Testis (tissue), 3 donors: ENCODE results near the gene TMTC4. TPM values are rescaled to one million over a fixed set of nuclear protein-coding genes. Genes with fewer than 3 reads are reported as not detected.
"Not testable (repeated sequence)": the region's sequence is repeated elsewhere in the genome, so short reads cannot be mapped to it uniquely, and the experiment has no call there.

Source experiments
- DNase-seq: peaks from one replicate; pipeline ENCODE4 v3.0.0-alpha.2; 2019
- H3K27ac ChIP-seq, 2 donors: fragments of 200-600 bp; sonication (generic); one replicate each; pipeline ENCODE4 v1.5.1; 2019
- H3K27me3 ChIP-seq: fragments of 200-600 bp; sonication (generic); one replicate; pipeline ENCODE4 v1.5.1; 2019
- H3K36me3 ChIP-seq: fragments of 200-600 bp; sonication (generic); one replicate; pipeline ENCODE4 v1.5.1; 2017; ENCODE audit warnings: low read depth; ENCODE audit errors: missing control alignments
- H3K4me1 ChIP-seq: fragments of 200-600 bp; sonication (generic); one replicate; pipeline ENCODE4 v1.5.1; 2019
- H3K4me3 ChIP-seq, 2 donors: fragments of 200-600 bp; sonication (generic); one replicate each; pipeline ENCODE4 v1.5.1; 2017 to 2019
- H3K9me3 ChIP-seq: fragments of 200-600 bp; sonication (generic); one replicate; pipeline ENCODE4 v1.5.1; 2017
- POLR2A ChIP-seq: fragments of 450-650 bp; IDR thresholded peaks from one replicate; pipeline ENCODE4 v1.6.1; 2017; ENCODE audit warnings: antibody characterized with exemption, mild to moderate bottlenecking, moderate library complexity
- WGBS, 2 donors: methylation state at CpG; one replicate each; pipeline ENCODE4 v1.1.5; 2018; 5-methylcytosine and 5-hydroxymethylcytosine counted together
- intact Hi-C: fragments of 100-400 bp; cut with DNase I; formaldehyde crosslinking; loops from one replicate; pipeline ENCODE4 v1.15.1; 2023; ENCODE audit warnings: low total_unique reads
- polyA plus RNA-seq: library from polyadenylated mRNA; stranded (reverse); fragments of 350-450 nt; fragmentation: Illumina TruSeq; extraction: RNeasy Lipid Tissue Mini Kit (QIAGEN cat#74804); gene quantifications from one replicate; pipeline ENCODE4 v1.2.3, GENCODE V29; 2014; ENCODE audit warnings: low read depth, low replicate concordance; ENCODE audit not compliant: insufficient read depth
- total RNA-seq, 2 donors: library from RNA; depleted of rRNA; stranded (reverse); fragments of >200 nt; gene quantifications; one replicate each; pipeline ENCODE4 v1.2.3, GENCODE V29; 2016
- TF ChIP-seq, protein P1 (sequence below), 3 experiments: fragments of 450-650 bp in 2 of 3; fragments of 200-600 bp in 1 of 3; sonication (generic) in 1 of 3; IDR thresholded peaks; one replicate each; pipeline ENCODE4 v1.5.1; 2016 to 2019; ENCODE audit warnings: antibody characterized with exemption in 3 of 3, mild to moderate bottlenecking in 2 of 3, moderate library complexity in 1 of 3

The TMTC4 gene
- total and polyA plus RNA-seq, 3 donors from 2014 or later: 27.5 to 35.1 (median 28.2) TPM

- DNase-seq: no peak
- H3K27ac ChIP-seq: no peak overlapping the region
- intact Hi-C loops: no loop called here
- no peaks in the 10 kb centered on the region for H3K4me1 ChIP-seq
- TF ChIP-seq, protein P1, sequence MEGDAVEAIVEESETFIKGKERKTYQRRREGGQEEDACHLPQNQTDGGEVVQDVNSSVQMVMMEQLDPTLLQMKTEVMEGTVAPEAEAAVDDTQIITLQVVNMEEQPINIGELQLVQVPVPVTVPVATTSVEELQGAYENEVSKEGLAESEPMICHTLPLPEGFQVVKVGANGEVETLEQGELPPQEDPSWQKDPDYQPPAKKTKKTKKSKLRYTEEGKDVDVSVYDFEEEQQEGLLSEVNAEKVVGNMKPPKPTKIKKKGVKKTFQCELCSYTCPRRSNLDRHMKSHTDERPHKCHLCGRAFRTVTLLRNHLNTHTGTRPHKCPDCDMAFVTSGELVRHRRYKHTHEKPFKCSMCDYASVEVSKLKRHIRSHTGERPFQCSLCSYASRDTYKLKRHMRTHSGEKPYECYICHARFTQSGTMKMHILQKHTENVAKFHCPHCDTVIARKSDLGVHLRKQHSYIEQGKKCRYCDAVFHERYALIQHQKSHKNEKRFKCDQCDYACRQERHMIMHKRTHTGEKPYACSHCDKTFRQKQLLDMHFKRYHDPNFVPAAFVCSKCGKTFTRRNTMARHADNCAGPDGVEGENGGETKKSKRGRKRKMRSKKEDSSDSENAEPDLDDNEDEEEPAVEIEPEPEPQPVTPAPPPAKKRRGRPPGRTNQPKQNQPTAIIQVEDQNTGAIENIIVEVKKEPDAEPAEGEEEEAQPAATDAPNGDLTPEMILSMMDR (IDR thresholded peaks at IDR 0.05): no peak
- no peak for TF ChIP-seq POLR2A
- no peaks in the 10 kb centered on the region for H3K9me3 ChIP-seq
- no peaks in the 10 kb centered on the region for H3K27me3 ChIP-seq
- no peak overlapping the region for H3K4me3 ChIP-seq
- H3K36me3 ChIP-seq: no peaks in the 10 kb centered on the region
- 69 to 82% methylated on average over 2 of the region's 2 CpGs for WGBS, 2 donors
These were observed 39.9 kb upstream of the TMTC4 start for GRCh38 chr13:100714478-100714877.

DNA sequence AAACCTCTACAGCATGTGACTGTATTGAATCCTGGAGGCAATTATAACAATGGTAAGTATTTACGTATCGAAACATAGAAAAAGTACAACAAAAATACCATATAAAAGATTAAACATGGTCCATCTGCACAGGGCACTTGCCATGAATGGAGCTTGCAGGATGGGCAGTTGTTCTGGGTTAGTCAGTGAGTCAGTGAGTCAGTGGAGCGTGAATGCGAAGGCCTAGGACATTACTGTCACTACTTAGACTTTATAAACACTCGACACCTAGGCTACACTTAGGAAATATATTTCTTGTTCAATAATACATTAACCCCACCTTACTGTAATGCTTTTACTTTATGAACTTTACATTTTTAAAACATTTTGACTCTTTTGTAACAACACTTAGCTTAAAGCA lies 35.6 kb upstream of the TMTC4 start:
- Histone ChIP-seq H3K9me3 (no peaks in the 10 kb centered on the region), H3K27me3 (no peaks in the 10 kb centered on the region), H3K4me1 (no peaks in the 10 kb centered on the region), H3K4me3 (no peak overlapping the region), H3K27ac (no peak overlapping the region), H3K36me3 (no peaks in the 10 kb centered on the region)
- intact Hi-C loops: no loop called here
- 95% methylated on average over 5 of the region's 5 CpGs for WGBS, 2 donors
- TF ChIP-seq POLR2A: no peak
- TF ChIP-seq, protein P1 (IDR thresholded peaks at IDR 0.05): no peak
- no peak for DNase-seq

- 87% methylated on average over 12 of the region's 12 CpGs for WGBS, 2 donors
- intact Hi-C loops: no loop called here
- H3K9me3 ChIP-seq: no peaks in the 10 kb centered on the region
- no peak overlapping the region for H3K4me3 ChIP-seq
- no peak for DNase-seq
- TF ChIP-seq, protein P1 (IDR thresholded peaks at IDR 0.05): no peak
- no peak for TF ChIP-seq POLR2A
- H3K36me3 ChIP-seq: no peaks in the 10 kb centered on the region
- no peak overlapping the region for H3K27ac ChIP-seq
- H3K4me1 ChIP-seq: no peaks in the 10 kb centered on the region
- H3K27me3 ChIP-seq: no peaks in the 10 kb centered on the region
These were observed 33.5 kb upstream of the TMTC4 start for GRCh38 chr13:100707818-100708740.

- H3K9me3 ChIP-seq, H3K4me3 ChIP-seq, H3K27me3 ChIP-seq, intact Hi-C loops, H3K36me3 ChIP-seq, DNase-seq, H3K4me1 ChIP-seq, H3K27ac ChIP-seq: not testable (repeated sequence)
- 70% methylated on average over 14 of the region's 16 CpGs; no CpG with 5 or more reads in 1 of the 2 donors for WGBS, 2 donors
These were observed 23.7 kb upstream of the TMTC4 start for GRCh38 chr13:100698331-100698730.

- no peak overlapping the region for H3K27ac ChIP-seq
- no peak overlapping the region for H3K4me3 ChIP-seq
- H3K27me3 ChIP-seq: no peaks in the 10 kb centered on the region
- no peak for DNase-seq
- H3K4me1 ChIP-seq: no peaks in the 10 kb centered on the region
- TF ChIP-seq, protein P1 (IDR thresholded peaks at IDR 0.05): no peak
- no peak for TF ChIP-seq POLR2A
- H3K36me3 ChIP-seq: no peaks in the 10 kb centered on the region
- H3K9me3 ChIP-seq: no peaks in the 10 kb centered on the region
- 74 to 98% methylated on average over 2 of the region's 2 CpGs for WGBS, 2 donors
- intact Hi-C loops: no loop called here
These were observed 20.8 kb upstream of the TMTC4 start for GRCh38 chr13:100695509-100695773.
